Astrocyte of the spinal cord (primary cell): ENCODE measurements around the gene PVALEF.
A peak's percentile ranks its signal among the peaks of the same experiment; 100 is the strongest.

Source experiments
- DNase-seq: peaks from one replicate; pipeline ENCODE4 v3.0.0; 2011; ENCODE audit warnings: low read depth, low spot score
- H3K4me3 ChIP-seq: 2 replicates; pipeline ENCODE4 v1.5.1; 2011; ENCODE audit warnings: low read depth, mild to moderate bottlenecking, low read length, moderate library complexity
- CTCF ChIP-seq: IDR thresholded peaks from 2 replicates; pipeline ENCODE4 v1.5.1; 2012; ENCODE audit warnings: low read depth, mild to moderate bottlenecking, low read length, inconsistent platforms
- in situ Hi-C: cut with HindIII; loops from 2 replicates; pipeline ENCODE4 v1.10.0; 2017; ENCODE audit warnings: low sequenced_read_pairs

The PVALEF gene

GRCh38 chr17:81187586-81188490 lies 22.5 kb downstream of the PVALEF start:
- no peak for DNase-seq
- no peak overlapping the region for H3K4me3 ChIP-seq
- in situ Hi-C loops, result no loop called here
- no peak for TF ChIP-seq CTCF

- TF ChIP-seq CTCF, result no peak
- DNase-seq, result no peak
- H3K4me3 ChIP-seq, result no peak overlapping the region
- in situ Hi-C loops, result no loop called here
Measured at GRCh38 chr17:81188491-81188840, 23.2 kb downstream of the PVALEF start.

- no peak for TF ChIP-seq CTCF
- no peak overlapping the region for H3K4me3 ChIP-seq
- in situ Hi-C loops, result no loop called here
- DNase-seq, result no peak
Measured at GRCh38 chr17:81189016-81189415, 23.7 kb downstream of the PVALEF start.

GRCh38 chr17:81189670-81190530 lies 24.6 kb downstream of the PVALEF start:
- no peak for DNase-seq
- in situ Hi-C loops, result no loop called here
- H3K4me3 ChIP-seq, result no peak overlapping the region
- peak; percentile 10 for TF ChIP-seq CTCF

- no peak overlapping the region for H3K4me3 ChIP-seq
- in situ Hi-C loops, result no loop called here
- no peak for TF ChIP-seq CTCF
- DNase-seq, result no peak
Measured at GRCh38 chr17:81190591-81190990, 25.3 kb downstream of the PVALEF start.

- no peak for DNase-seq
- TF ChIP-seq CTCF, result no peak
- no peak overlapping the region for H3K4me3 ChIP-seq
- in situ Hi-C loops, result no loop called here
Measured at GRCh38 chr17:81191116-81191515, 25.8 kb downstream of the PVALEF start.
